Prostate gland (tissue), 2 donors: ENCODE measurements around the gene RNF10.

ENCODE experiments used
- CTCF ChIP-seq, 4 experiments: fragments of 200-600 bp in 2 of 4; fragments of 450-650 bp in 2 of 4; sonication (generic) in 2 of 4; IDR thresholded peaks; 1 replicate in 3 of 4; 2 replicates in 1 of 4; pipeline ENCODE4 v1.5.1; 2016 to 2019; ENCODE audit warnings: antibody characterized with exemption in 4 of 4, mild to moderate bottlenecking in 2 of 4, moderate library complexity in 2 of 4
- POLR2A ChIP-seq: fragments of 450-650 bp; IDR thresholded peaks from one replicate; pipeline ENCODE4 v1.6.1; 2016; ENCODE audit warnings: antibody characterized with exemption, mild to moderate bottlenecking
- POLR2AphosphoS5 ChIP-seq: sonication (generic); formaldehyde crosslinking; IDR thresholded peaks from one replicate; pipeline ENCODE4 v1.6.1; 2017; ENCODE audit warnings: antibody characterized with exemption

GRCh38 chr12:120579179-120579578, 45.0 kb downstream of the RNF10 start:
- TF ChIP-seq POLR2A: no peak
- TF ChIP-seq CTCF (IDR thresholded peaks at IDR 0.05): no peak
- TF ChIP-seq POLR2AphosphoS5: no peak
